22Rv1 (cell line): ENCODE measurements around the gene TRIM31.

ENCODE experiments used
- H3K27ac ChIP-seq: fragments of 450-650 bp; 2 replicates; pipeline ENCODE4 v1.5.1; 2017
- ZFX ChIP-seq: fragments of 450-650 bp; IDR thresholded peaks from 2 replicates; pipeline ENCODE4 v1.6.1; 2017; ENCODE audit warnings: antibody characterized with exemption, borderline replicate concordance
- TF ChIP-seq, protein P1 (sequence below): fragments of 450-650 bp; IDR thresholded peaks from 2 replicates; pipeline ENCODE4 v1.5.1; 2017; ENCODE audit warnings: mild to moderate bottlenecking

Gene TRIM31

DNA sequence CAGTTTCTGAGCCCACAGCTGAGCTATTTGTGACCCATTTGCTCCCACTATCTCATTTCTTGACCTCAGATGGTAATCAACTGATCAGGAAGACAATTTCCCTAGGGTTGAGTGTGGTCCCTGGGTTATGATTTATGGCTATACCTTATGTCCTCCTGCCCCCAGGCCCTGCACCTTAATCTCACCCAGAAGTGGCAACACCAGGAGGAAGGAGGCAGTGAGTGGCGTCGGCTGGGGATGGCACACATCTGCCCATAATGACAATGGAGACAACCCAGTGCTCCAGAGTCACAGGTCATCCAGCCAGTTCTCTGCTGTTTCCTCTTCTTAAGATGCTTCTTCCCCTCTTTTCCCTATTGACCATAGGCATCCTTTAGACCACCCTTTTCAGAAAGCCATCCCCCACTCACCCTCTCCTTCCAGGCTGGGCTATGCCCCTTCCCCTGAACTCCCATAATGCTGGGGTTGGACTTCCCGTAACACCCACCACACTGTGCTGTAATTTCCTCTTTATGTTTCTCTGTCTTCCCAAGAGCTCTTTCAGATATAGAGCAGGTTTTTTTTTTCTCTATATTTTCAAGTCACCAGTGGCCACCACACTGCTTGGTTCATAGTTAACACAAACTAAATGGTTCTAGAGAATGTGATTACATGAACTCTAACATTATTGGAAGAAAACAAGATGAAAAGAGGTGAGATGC is 40.2 kb upstream of the TRIM31 start:
- no peak for TF ChIP-seq ZFX
- TF ChIP-seq, protein P1, sequence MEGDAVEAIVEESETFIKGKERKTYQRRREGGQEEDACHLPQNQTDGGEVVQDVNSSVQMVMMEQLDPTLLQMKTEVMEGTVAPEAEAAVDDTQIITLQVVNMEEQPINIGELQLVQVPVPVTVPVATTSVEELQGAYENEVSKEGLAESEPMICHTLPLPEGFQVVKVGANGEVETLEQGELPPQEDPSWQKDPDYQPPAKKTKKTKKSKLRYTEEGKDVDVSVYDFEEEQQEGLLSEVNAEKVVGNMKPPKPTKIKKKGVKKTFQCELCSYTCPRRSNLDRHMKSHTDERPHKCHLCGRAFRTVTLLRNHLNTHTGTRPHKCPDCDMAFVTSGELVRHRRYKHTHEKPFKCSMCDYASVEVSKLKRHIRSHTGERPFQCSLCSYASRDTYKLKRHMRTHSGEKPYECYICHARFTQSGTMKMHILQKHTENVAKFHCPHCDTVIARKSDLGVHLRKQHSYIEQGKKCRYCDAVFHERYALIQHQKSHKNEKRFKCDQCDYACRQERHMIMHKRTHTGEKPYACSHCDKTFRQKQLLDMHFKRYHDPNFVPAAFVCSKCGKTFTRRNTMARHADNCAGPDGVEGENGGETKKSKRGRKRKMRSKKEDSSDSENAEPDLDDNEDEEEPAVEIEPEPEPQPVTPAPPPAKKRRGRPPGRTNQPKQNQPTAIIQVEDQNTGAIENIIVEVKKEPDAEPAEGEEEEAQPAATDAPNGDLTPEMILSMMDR, result no peak

DNA sequence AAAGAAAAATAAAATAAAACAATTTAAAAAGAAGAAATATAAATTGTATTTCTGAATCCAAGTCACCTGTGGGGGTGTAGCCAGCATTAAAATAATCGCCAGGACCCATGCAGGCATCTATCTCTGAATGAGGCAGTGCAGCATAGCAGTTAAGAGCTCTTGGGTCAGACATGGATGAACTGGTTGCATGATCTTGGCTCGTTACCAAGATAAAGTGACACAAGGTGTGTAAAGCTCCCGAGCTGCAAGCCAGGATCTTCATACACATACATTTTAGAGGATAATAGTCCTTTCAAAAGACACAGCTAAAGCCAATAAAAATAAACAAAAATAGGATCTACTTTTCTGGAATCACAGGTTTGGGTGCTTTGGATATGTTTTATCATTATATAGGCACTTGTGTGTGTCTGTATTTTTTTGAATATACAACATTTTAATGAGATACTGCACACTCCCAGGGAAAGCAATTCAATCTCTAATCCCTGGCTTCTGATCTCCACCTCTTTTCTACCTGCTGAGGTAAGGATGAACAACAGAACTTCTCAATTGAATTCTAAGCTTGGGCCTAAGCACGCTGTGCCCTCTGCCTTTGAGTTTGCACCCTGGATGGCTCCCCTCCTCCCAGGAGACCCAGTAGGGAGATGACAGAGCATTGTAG is 39.3 kb upstream of the TRIM31 start:
- TF ChIP-seq ZFX, result no peak
- TF ChIP-seq, protein P1, result no peak

More for the DNA sequence above, 40.2 kb upstream of the TRIM31 start:
- no peak overlapping the region for H3K27ac ChIP-seq

DNA sequence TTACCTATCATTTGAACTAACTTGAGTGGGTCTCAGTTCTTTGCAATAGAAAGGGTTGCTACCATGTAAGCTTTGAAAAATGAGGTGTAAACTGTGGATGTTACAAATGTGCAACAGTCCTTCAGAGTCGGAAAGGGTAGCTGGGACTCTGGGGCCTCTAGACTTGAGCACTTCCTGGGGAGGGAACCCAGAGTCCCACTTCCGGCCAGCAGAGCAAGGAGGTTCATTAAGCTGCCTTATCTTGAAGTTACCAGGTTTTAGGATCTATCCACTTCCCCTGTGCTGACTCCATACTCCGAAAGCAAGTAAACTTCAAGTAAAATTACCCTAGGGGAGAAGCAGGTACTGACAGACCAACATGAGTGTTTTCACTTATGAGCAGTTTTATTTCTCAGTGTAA is 38.7 kb upstream of the TRIM31 start:
- no peak overlapping the region for H3K27ac ChIP-seq
- TF ChIP-seq, protein P1, result no peak
- TF ChIP-seq ZFX, result no peak

More for the DNA sequence above, 39.3 kb upstream of the TRIM31 start:
- no peak overlapping the region for H3K27ac ChIP-seq

DNA sequence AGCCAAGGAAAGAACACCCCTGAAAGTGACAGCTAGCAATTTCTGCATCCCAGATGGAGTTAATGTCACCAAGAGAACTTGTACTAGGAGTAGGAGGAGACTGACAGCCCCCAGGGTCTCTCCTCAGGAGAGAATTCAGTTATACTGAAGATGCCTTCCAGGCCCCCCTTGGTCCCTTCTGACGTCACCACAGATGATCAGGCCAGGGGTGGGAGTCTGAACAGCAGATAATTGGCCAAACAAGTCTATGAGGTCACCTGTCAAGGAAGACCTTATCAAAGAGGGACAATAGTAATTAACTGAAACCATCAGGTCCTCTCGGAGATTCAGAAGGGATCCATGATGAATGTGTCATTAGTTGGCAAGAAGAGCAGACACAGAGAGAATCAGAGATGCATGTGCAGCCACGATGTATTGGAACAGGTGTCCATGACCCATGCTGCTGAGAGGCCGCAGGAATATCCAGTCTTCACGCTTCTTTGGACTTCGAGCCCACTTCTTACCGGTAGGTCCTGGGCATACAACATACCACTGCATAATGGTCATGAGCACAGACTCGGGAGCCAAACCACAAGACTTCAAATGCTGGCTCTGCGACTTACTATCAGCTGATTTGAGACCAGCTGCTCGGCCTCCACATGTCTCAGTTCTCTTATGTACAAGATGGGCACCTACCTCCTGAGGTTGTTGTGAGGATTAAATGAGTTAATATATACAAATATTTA is 37.9 kb upstream of the TRIM31 start:
- no peak overlapping the region for H3K27ac ChIP-seq
- TF ChIP-seq, protein P1, result no peak
- TF ChIP-seq ZFX, result no peak

DNA sequence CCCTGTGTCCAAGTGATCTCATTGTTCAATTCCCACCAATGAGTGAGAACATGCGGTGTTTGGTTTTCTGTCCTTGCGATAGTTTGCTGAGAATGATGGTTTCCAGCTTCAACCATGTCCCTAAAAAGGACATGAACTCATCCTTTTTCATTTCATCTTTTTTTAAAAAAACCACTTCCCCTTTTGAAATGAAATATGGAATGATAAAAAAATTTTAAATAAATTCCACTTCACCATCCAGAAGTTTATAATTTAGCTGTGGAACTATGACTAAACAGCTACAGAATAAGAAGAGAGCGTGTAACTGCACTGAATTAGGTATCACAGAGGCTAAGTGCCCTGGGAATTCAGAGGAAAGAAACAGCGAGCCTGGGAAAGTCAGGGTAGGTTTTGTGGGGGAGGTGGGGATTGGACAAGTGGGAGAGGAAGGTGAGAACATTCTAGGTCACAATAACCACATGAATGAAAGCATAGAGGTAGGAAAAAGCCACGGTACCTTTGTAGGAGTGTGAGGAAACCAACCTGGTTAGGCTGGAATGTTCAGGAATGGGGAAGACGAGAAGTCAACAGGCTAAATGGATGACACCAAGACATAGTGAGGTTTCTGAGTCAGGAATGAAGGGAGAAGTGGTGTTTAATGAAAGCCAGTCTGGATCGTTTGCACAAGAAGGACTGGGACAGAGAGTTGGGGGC is 37.1 kb upstream of the TRIM31 start:
- H3K27ac ChIP-seq, result no peak overlapping the region
- TF ChIP-seq, protein P1, result no peak
- no peak for TF ChIP-seq ZFX

DNA sequence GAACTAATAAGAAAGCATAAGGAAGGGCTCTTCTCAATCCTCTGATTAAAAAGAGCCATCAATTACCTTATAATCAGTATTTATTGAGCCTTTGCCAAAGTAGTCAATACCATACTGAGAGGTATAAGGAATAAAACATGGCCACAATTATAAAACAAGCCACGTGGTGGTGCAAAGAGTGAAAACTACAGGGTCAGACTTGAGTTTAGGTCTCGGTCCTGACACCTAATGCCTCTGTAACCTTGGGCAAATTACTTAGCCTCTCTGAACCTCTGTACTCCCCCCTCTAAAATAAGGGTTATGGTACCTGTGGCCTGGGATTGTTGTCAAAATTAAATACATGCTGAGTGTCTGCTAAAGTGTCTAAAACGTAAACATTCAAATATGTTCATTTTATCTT is 36.3 kb upstream of the TRIM31 start:
- TF ChIP-seq, protein P1, result no peak
- no peak for TF ChIP-seq ZFX
- no peak overlapping the region for H3K27ac ChIP-seq
